Measurements from ENCODE around the gene EPHX1. TPM values are rescaled to one million over a fixed set of nuclear protein-coding genes. Genes with fewer than 3 reads are reported as not detected.

The EPHX1 gene
- total RNA-seq, 2 experiments from 2014 or later = 2.1 to 3.6 TPM

DNA sequence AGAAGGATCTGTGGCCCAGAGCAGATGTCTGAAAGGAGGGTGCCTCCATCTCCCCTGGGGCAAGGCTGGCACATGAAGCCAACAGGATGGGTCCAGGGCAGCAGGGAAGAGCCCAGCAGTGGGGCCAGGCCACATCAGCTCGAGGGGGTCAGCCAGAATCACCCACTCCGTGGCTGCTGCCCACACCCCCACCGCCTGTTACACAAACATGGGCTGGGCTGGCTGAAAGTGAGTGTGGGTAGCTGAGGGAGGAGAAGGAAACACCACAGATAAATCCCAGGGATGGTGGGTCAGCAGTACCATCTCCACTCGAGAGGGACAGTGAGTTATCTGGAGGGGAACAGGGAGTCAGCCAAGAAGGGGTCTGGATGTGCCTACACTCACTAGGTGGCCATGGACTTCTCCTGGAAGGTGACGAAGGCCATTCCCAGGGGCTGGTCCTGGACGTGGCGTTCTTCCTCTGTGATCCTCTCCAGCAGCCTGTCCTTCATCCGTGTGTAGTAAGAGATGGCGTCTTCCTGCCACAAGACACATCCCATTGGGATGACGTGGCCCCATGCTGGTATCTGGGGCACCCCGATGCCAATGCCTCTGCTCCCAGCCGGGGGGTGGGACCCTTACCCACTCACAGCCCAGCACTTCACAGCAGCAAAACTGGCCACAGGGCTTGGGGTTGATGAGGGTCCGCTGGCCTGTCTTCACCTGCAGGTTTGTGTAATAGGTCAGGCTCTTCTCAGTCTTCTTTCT is 52.1 kb downstream of the EPHX1 start:
- CTCF ChIA-PET = no interaction called here
- Mint-ChIP-seq H3K4me3 (no peak overlapping the region), H3K4me1 (ENCODE audit: low read depth) (peaks cover 31% of the 10 kb centered on the region), H3K27ac (peak overlapping the region; percentile 30), H3K9me3 (no peaks in the 10 kb centered on the region), H3K27me3 (no peaks in the 10 kb centered on the region), H3K36me3 (ENCODE audit: low read depth) (peaks cover 42% of the 10 kb centered on the region)
- TF ChIP-seq, protein P1, sequence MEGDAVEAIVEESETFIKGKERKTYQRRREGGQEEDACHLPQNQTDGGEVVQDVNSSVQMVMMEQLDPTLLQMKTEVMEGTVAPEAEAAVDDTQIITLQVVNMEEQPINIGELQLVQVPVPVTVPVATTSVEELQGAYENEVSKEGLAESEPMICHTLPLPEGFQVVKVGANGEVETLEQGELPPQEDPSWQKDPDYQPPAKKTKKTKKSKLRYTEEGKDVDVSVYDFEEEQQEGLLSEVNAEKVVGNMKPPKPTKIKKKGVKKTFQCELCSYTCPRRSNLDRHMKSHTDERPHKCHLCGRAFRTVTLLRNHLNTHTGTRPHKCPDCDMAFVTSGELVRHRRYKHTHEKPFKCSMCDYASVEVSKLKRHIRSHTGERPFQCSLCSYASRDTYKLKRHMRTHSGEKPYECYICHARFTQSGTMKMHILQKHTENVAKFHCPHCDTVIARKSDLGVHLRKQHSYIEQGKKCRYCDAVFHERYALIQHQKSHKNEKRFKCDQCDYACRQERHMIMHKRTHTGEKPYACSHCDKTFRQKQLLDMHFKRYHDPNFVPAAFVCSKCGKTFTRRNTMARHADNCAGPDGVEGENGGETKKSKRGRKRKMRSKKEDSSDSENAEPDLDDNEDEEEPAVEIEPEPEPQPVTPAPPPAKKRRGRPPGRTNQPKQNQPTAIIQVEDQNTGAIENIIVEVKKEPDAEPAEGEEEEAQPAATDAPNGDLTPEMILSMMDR (IDR thresholded peaks at IDR 0.05) = no peak
- ATAC-seq (no peak), DNase-seq (no peak)
- POLR2A ChIA-PET = interaction anchor here (1.0 to 1.1 kb wide), 2 partner anchors 10 to 43 kb away, joined by 3 to 6 read pairs; no protein-coding TSS in a partner anchor
- intact Hi-C loops (cut with micrococcal nuclease) = no loop called here

DNA sequence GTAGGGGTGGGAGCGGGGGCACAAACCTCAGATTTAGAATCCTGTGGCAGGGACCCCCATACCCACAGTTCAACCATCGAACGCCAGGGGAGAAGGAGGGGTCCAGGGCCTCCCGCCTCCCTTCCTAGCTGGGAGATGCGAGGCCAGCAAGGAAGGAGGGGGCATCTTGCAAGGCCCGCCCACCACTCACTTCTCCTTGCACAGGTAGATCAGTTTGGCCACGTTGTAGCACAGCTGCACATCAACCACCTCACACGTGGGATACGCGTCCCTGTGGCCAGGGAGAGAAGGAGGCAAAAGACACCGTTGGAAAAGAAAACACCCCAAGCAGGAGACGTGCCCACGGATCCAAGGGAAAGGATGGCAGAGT is 52.6 kb downstream of the EPHX1 start:
- no peak for ATAC-seq
- peak overlapping the region; percentile 30 for H3K27ac Mint-ChIP-seq

DNA sequence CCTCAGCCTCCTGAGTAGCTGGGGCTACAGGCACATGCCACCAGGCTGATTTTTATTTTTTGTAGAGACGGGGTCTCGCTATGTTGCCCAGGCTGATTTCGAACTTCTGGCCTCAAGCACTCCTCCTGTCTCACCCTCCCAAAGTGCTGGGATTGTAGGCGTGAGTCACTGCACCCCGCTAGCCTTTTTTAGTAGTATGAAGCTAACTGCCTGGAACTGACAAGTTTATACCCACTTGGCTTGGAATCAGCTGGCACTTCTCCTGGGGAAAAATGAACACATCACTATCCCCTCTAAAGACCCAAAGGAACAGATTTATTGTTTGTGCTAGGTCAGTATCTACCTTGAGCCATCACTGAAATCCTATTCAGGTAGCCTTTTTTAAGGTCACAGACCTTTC is 53.2 kb downstream of the EPHX1 start:
- no peak for ATAC-seq
- DNase-seq = no peak
- intact Hi-C loops (cut with micrococcal nuclease) = no loop called here
- Mint-ChIP-seq H3K27ac (no peak overlapping the region), H3K36me3 (ENCODE audit: low read depth) (peaks cover 45% of the 10 kb centered on the region), H3K27me3 (no peaks in the 10 kb centered on the region), H3K9me3 (no peaks in the 10 kb centered on the region), H3K4me3 (no peak overlapping the region), H3K4me1 (ENCODE audit: low read depth) (peaks cover 41% of the 10 kb centered on the region)
- ChIA-PET CTCF (interaction anchor here (0.9 to 1.0 kb wide), 2 partner anchors 19 to 49 kb away, joined by 3 read pairs; partner anchors contain the start of gene TMEM63A), POLR2A (interaction anchor here (0.9 kb wide), 1 partner anchor 84 kb away, joined by 4 read pairs; no protein-coding TSS in a partner anchor)
- TF ChIP-seq, protein P1 (IDR thresholded peaks at IDR 0.05) = no peak

More for the DNA sequence above, 52.6 kb downstream of the EPHX1 start:
- ChIA-PET CTCF (no interaction called here), POLR2A (interaction anchor here (0.9 kb wide), 1 partner anchor 83 kb away, joined by 4 read pairs; no protein-coding TSS in a partner anchor)
- H3K4me1 Mint-ChIP-seq (ENCODE audit: low read depth) = peaks cover 36% of the 10 kb centered on the region
- no peaks in the 10 kb centered on the region for H3K9me3 Mint-ChIP-seq
- TF ChIP-seq, protein P1 (IDR thresholded peaks at IDR 0.05) = no peak
- no peak overlapping the region for H3K4me3 Mint-ChIP-seq
- H3K36me3 Mint-ChIP-seq (ENCODE audit: low read depth) = peaks cover 43% of the 10 kb centered on the region
- H3K27me3 Mint-ChIP-seq = no peaks in the 10 kb centered on the region
- intact Hi-C loops (cut with micrococcal nuclease) = no loop called here
- no peak for DNase-seq

DNA sequence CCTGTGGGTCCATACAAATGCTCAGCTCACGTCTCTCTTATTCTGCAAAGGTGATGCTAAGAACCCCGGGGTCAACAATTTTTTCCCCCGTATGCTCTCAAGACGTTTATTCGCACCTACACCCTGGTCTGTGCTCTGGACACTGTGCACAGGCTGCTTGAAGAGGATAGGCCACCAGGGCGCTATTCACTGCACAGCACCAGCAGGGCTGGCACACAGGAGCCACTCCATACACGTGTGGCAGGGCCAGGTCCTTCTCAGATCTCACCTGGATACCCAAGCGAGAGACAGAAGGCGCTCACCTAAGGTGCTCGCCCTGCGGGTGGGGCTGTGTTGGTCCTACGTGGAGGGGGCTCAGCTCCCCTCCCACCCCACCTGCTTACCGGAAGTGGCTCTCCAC is 55.6 kb downstream of the EPHX1 start:
- H3K27ac Mint-ChIP-seq = peak overlapping the region; percentile 79
- DNase-seq = peak; percentile 28
- no peaks in the 10 kb centered on the region for H3K9me3 Mint-ChIP-seq
- ChIA-PET POLR2A (interaction anchor here (1.1 to 3.4 kb wide), 4 partner anchors 14 to 87 kb away, joined by 4 to 24 read pairs (median 6); partner anchors contain the start of genes PYCR2 and TMEM63A), CTCF (interaction anchor here (1.0 to 2.0 kb wide), 5 partner anchors 8 to 46 kb away, joined by 3 to 7 read pairs (median 5); no protein-coding TSS in a partner anchor)
- TF ChIP-seq, protein P1 (IDR thresholded peaks at IDR 0.05) = no peak
- ATAC-seq = peak; percentile 31
- peaks cover 47% of the 10 kb centered on the region for H3K36me3 Mint-ChIP-seq (ENCODE audit: low read depth)
- H3K27me3 Mint-ChIP-seq = no peaks in the 10 kb centered on the region
- peaks cover 42% of the 10 kb centered on the region for H3K4me1 Mint-ChIP-seq (ENCODE audit: low read depth)
- peak overlapping the region; percentile 1 for H3K4me3 Mint-ChIP-seq
- intact Hi-C loops (cut with micrococcal nuclease) = loop anchor here (5.0 kb wide), 1 partner anchor 47 kb away; no protein-coding TSS in a partner anchor
